ENCODE data around the gene MFN2.
"Not testable (repeated sequence)": the region's sequence is repeated elsewhere in the genome, so short reads cannot be mapped to it uniquely, and the experiment has no call there.

MFN2 gene

DNA sequence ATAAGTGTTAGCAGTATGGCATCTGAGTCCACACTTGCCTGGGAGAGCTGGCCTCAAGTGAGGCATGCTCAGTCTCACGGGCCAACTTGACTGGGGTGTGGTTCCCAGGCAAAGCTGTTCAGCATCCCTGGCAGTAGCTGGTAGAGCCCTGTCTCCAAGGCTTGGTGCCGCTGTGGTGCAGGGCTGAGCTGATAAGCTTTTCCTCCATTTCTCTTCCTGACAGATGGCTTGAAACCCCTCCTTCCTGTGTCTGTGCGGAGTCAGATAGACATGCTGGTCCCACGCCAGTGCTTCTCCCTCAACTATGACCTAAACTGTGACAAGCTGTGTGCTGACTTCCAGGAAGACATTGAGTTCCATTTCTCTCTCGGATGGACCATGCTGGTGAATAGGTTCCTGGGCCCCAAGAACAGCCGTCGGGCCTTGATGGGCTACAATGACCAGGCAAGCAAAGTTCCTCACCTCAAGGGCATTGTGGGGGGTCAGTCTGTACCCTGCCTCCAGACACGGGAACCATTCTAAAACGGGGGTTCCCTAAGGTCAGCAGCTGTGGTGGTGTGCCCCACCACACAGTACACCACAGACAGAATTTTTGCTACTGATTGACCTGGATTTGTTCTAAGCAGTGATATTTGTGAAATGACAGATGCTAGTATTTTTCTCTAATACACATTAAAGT lies 25.4 kb downstream of the MFN2 start:
- H3K79me2 ChIP-seq (ENCODE audit: insufficient read depth, low read length): no peaks in the 10 kb centered on the region
- no peaks in the 10 kb centered on the region for H3K9me3 ChIP-seq (ENCODE audit: low read length)
- H4K20me1 ChIP-seq (ENCODE audit: insufficient read depth, low read length): no peaks in the 10 kb centered on the region
- no peak overlapping the region for H3K9ac ChIP-seq (ENCODE audit: low read length)
- H3K4me3 ChIP-seq (ENCODE audit: low read depth, low read length, poor library complexity, severe bottlenecking): no peak overlapping the region
- H3K4me2 ChIP-seq (ENCODE audit: low read length): no peak overlapping the region
- peaks cover 86% of the 10 kb centered on the region for H3K36me3 ChIP-seq (ENCODE audit: insufficient read depth, low read length)
- no peak for TF ChIP-seq EZH2 (IDR thresholded peaks at IDR 0.05; ENCODE audit: borderline replicate concordance, low read length)
- TF ChIP-seq, protein P1, sequence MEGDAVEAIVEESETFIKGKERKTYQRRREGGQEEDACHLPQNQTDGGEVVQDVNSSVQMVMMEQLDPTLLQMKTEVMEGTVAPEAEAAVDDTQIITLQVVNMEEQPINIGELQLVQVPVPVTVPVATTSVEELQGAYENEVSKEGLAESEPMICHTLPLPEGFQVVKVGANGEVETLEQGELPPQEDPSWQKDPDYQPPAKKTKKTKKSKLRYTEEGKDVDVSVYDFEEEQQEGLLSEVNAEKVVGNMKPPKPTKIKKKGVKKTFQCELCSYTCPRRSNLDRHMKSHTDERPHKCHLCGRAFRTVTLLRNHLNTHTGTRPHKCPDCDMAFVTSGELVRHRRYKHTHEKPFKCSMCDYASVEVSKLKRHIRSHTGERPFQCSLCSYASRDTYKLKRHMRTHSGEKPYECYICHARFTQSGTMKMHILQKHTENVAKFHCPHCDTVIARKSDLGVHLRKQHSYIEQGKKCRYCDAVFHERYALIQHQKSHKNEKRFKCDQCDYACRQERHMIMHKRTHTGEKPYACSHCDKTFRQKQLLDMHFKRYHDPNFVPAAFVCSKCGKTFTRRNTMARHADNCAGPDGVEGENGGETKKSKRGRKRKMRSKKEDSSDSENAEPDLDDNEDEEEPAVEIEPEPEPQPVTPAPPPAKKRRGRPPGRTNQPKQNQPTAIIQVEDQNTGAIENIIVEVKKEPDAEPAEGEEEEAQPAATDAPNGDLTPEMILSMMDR (IDR thresholded peaks at IDR 0.05; ENCODE audit: low read length): no peak
- H3K27me3 ChIP-seq (ENCODE audit: insufficient read depth, low read length): no peaks in the 10 kb centered on the region
- no peak overlapping the region for H3K27ac ChIP-seq (ENCODE audit: low read depth, low read length, poor library complexity, severe bottlenecking)
- H3F3A ChIP-seq (ENCODE audit: insufficient read depth, low read length): no peaks in the 10 kb centered on the region
- no peak overlapping the region for H2AFZ ChIP-seq (ENCODE audit: low read length)
- no peaks in the 10 kb centered on the region for H3K4me1 ChIP-seq (ENCODE audit: insufficient read depth, low read length, severe bottlenecking)
- no peaks in the 10 kb centered on the region for H3K9me2 ChIP-seq (ENCODE audit: low read depth, low read length)

DNA sequence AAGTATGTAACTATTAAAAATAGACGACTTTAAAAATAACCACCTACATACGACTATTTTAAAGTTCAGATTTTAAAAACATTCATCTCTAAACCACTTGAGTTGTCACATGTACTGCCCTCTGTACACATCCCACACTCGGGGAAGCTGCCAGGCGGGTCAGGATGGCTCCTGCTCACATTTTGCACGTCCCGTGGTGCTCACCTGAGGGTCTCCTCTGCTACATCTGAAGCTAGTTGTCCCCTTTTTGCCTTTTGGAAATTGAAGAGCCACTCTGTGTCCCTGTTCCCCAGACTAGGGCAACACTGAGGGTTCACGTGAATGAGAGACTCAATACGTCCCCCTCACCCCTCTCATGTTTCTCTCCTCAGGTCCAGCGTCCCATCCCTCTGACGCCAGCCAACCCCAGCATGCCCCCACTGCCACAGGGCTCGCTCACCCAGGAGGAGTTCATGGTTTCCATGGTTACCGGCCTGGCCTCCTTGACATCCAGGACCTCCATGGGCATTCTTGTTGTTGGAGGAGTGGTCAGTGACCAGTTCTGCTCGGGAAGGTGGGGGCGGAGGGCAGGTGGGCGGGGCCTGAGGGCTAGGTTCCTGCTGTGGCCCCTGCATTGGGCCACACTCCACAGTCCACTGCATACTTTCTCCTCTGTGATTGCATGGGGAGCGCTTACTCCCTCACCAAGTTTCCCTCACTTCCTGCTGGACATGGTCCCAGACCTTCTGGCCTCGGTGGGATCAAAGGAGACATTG lies 26.1 kb downstream of the MFN2 start:
- Histone ChIP-seq H3K27me3 (ENCODE audit: insufficient read depth, low read length) (no peaks in the 10 kb centered on the region), H3K4me1 (ENCODE audit: insufficient read depth, low read length, severe bottlenecking) (no peaks in the 10 kb centered on the region), H3K9me3 (ENCODE audit: low read length) (no peaks in the 10 kb centered on the region), H2AFZ (ENCODE audit: low read length) (no peak overlapping the region), H3K27ac (ENCODE audit: low read depth, low read length, poor library complexity, severe bottlenecking) (no peak overlapping the region), H3K4me3 (ENCODE audit: low read depth, low read length, poor library complexity, severe bottlenecking) (no peak overlapping the region), H3K36me3 (ENCODE audit: insufficient read depth, low read length) (peaks cover 89% of the 10 kb centered on the region), H3K9ac (ENCODE audit: low read length) (no peak overlapping the region), H3K4me2 (ENCODE audit: low read length) (no peak overlapping the region), H3K79me2 (ENCODE audit: insufficient read depth, low read length) (no peaks in the 10 kb centered on the region), H3K9me2 (ENCODE audit: low read depth, low read length) (no peaks in the 10 kb centered on the region), H4K20me1 (ENCODE audit: insufficient read depth, low read length) (no peaks in the 10 kb centered on the region), H3F3A (ENCODE audit: insufficient read depth, low read length) (no peaks in the 10 kb centered on the region)
- TF ChIP-seq, protein P1 (IDR thresholded peaks at IDR 0.05; ENCODE audit: low read length): no peak
- TF ChIP-seq EZH2 (IDR thresholded peaks at IDR 0.05; ENCODE audit: borderline replicate concordance, low read length): no peak

DNA sequence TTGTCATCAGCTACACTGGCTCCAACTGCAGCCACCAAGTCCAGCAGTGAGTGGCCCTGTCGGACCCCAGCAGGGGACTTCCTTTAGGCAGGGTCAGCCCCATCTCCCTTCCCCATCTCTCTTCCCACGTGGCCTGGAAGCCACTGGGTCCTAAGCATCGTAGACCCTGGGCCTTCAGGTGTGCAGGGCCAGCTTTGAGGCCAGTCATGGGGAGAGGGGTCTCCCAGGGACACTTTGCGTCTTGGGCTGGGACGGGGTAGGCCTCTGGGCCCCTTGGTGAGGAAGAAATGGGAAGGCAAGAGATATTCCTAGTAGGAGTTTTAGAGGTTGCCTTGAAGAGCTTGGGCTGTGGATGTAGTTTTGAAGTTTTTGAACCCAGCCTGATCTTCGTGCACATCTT lies 27.0 kb downstream of the MFN2 start:
- Histone ChIP-seq H3K27me3 (ENCODE audit: insufficient read depth, low read length) (no peaks in the 10 kb centered on the region), H3K9me2 (ENCODE audit: low read depth, low read length) (no peaks in the 10 kb centered on the region), H3K4me1 (ENCODE audit: insufficient read depth, low read length, severe bottlenecking) (no peaks in the 10 kb centered on the region), H3K4me3 (ENCODE audit: low read depth, low read length, poor library complexity, severe bottlenecking) (no peak overlapping the region), H2AFZ (ENCODE audit: low read length) (no peak overlapping the region), H3K9me3 (ENCODE audit: low read length) (no peaks in the 10 kb centered on the region), H3F3A (ENCODE audit: insufficient read depth, low read length) (no peaks in the 10 kb centered on the region), H4K20me1 (ENCODE audit: insufficient read depth, low read length) (no peaks in the 10 kb centered on the region), H3K79me2 (ENCODE audit: insufficient read depth, low read length) (no peaks in the 10 kb centered on the region), H3K27ac (ENCODE audit: low read depth, low read length, poor library complexity, severe bottlenecking) (no peak overlapping the region), H3K9ac (ENCODE audit: low read length) (no peak overlapping the region), H3K36me3 (ENCODE audit: insufficient read depth, low read length) (peaks cover 89% of the 10 kb centered on the region), H3K4me2 (ENCODE audit: low read length) (no peak overlapping the region)
- no peak for TF ChIP-seq EZH2 (IDR thresholded peaks at IDR 0.05; ENCODE audit: borderline replicate concordance, low read length)
- TF ChIP-seq, protein P1 (IDR thresholded peaks at IDR 0.05; ENCODE audit: low read length): no peak

DNA sequence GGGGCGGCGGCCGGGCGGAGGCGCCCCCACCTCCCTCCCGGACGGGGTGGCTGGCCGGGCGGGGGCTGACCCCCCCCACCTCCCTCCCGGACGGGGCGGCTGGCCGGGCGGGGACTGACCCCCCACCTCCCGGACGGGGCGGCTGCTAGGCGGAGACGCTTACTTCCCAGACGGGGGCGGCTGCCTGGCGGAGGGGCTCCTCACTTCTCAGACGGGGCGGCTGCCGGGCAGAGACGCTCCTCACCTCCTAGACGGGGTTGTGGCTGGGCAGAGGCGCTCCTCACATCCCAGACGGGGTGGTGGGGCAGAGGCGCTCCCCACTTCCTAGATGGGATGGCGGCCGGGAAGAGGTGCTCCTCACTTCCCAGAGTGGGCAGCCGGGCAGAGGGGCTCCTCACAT lies 28.1 kb downstream of the MFN2 start:
- H3K27ac ChIP-seq (ENCODE audit: low read depth, low read length, poor library complexity, severe bottlenecking); H2AFZ ChIP-seq (ENCODE audit: low read length); H3K9me3 ChIP-seq (ENCODE audit: low read length); H3K79me2 ChIP-seq (ENCODE audit: insufficient read depth, low read length); H3K9ac ChIP-seq (ENCODE audit: low read length); H4K20me1 ChIP-seq (ENCODE audit: insufficient read depth, low read length); H3K4me1 ChIP-seq (ENCODE audit: insufficient read depth, low read length, severe bottlenecking); H3K9me2 ChIP-seq (ENCODE audit: low read depth, low read length); H3K4me2 ChIP-seq (ENCODE audit: low read length); H3K27me3 ChIP-seq (ENCODE audit: insufficient read depth, low read length); H3F3A ChIP-seq (ENCODE audit: insufficient read depth, low read length); H3K4me3 ChIP-seq (ENCODE audit: low read depth, low read length, poor library complexity, severe bottlenecking): not testable (repeated sequence)
- H3K36me3 ChIP-seq (ENCODE audit: insufficient read depth, low read length): peaks cover 90% of the 10 kb centered on the region

Data from OCI-LY1 (cell line).